ENCODE results near the gene STON1.

STON1 gene

GRCh38 chr2:48504647-48505327 lies 25.2 kb upstream of the STON1 start:
- TF ChIP-seq ZNF114 (tag by site-specific recombination; IDR thresholded peaks at IDR 0.05) (no peak), GLIS1 (tag by site-specific recombination; IDR thresholded peaks at IDR 0.05) (no peak), ZNF335 (tag by site-specific recombination; conservative IDR thresholded peaks at IDR 0.05) (no peak), ZNF155 (tag by site-specific recombination; IDR thresholded peaks at IDR 0.05) (no peak), ZNF555 (tag by site-specific recombination; conservative IDR thresholded peaks at IDR 0.05) (no peak), ZNF692 (tag by site-specific recombination; IDR thresholded peaks at IDR 0.05) (no peak), PRDM10 (tag by site-specific recombination; IDR thresholded peaks at IDR 0.05) (no peak)
- Histone ChIP-seq H3K36me3 (ENCODE audit: control insufficient read depth in 2 of 2, insufficient read depth in 1 of 2, low read length in 2 of 2) (peaks cover 13% of the 10 kb centered on the region in 2 experiments), H3K27ac (ENCODE audit: extremely low read depth, low read depth, low read length) (no peak overlapping the region), H3K4me1 (ENCODE audit: control insufficient read depth, insufficient read depth, low read length) (no peaks in the 10 kb centered on the region; the same call in 1 of the 2 replicates), H3K4me3 (ENCODE audit: low read depth, low read length) (no peak overlapping the region), H3K9me3 (ENCODE audit: control insufficient read depth, insufficient read depth, low read depth, low read length) (no peaks in the 10 kb centered on the region)
- CTCF ChIA-PET, result interaction anchor here (0.9 to 1.0 kb wide), 2 partner anchors 34 to 84 kb away, joined by 5 read pairs; no protein-coding TSS in a partner anchor
- POLR2A ChIA-PET, result no interaction called here

- Histone ChIP-seq H3K27ac (ENCODE audit: extremely low read depth, low read depth, low read length) (no peak overlapping the region), H3K9me3 (ENCODE audit: control insufficient read depth, insufficient read depth, low read depth, low read length) (no peaks in the 10 kb centered on the region), H3K4me1 (ENCODE audit: control insufficient read depth, insufficient read depth, low read length) (no peaks in the 10 kb centered on the region; the same call in 1 of the 2 replicates), H3K4me3 (ENCODE audit: low read depth, low read length) (no peak overlapping the region), H3K36me3 (ENCODE audit: control insufficient read depth in 2 of 2, insufficient read depth in 1 of 2, low read length in 2 of 2) (peaks cover 11 to 22% of the 10 kb centered on the region in 2 experiments)
- ChIA-PET POLR2A (no interaction called here), CTCF (no interaction called here)
- TF ChIP-seq ZNF175 (tag by site-specific recombination; IDR thresholded peaks at IDR 0.05) (no peak), ZBTB7A (tag by site-specific recombination; IDR thresholded peaks at IDR 0.05; ENCODE audit: low read depth) (no peak), ZNF518A (tag by site-specific recombination; conservative IDR thresholded peaks at IDR 0.05; ENCODE audit: low read depth) (no peak), MEIS1 (CRISPR knock-in tag; IDR thresholded peaks at IDR 0.05; ENCODE audit: borderline replicate concordance) (no peak), ZXDB (tag by site-specific recombination; IDR thresholded peaks at IDR 0.05) (no peak), ZFHX2 (tag by site-specific recombination; conservative IDR thresholded peaks at IDR 0.05) (no peak), ZNF830 (tag by site-specific recombination; IDR thresholded peaks at IDR 0.05; ENCODE audit: low read depth) (no peak), ZNF549 (tag by site-specific recombination; IDR thresholded peaks at IDR 0.05) (no peak)
Observed at GRCh38 chr2:48507111-48507510, 22.8 kb upstream of the STON1 start.

Measured in HEK293 (cell line).